Keratinocyte (primary cell): Measurements from ENCODE around the gene KIF22. TPM values are rescaled to one million over a fixed set of nuclear protein-coding genes. Genes with fewer than 3 reads are reported as not detected.
A peak's percentile ranks its signal among the peaks of the same experiment; 100 is the strongest.

Source experiments
- DNase-seq: peaks from one replicate; pipeline ENCODE4 v3.0.0-alpha.2; 2011; ENCODE audit warnings: low read depth, missing footprints, low spot score
- FAIRE-seq: peaks from 2 replicates; lab custom pipeline; 2011; peaks lifted over from hg19 to GRCh38; lab: Jason Lieb, UNC
- H2AFZ ChIP-seq: 2 replicates; pipeline ENCODE4 v1.6.0; 2012; ENCODE audit warnings: low read length, control low read depth, inconsistent platforms; ENCODE audit not compliant: control insufficient read depth
- H3K27ac ChIP-seq: 2 replicates; pipeline ENCODE4 v1.5.1; 2011; ENCODE audit warnings: low read length; ENCODE audit not compliant: control insufficient read depth, insufficient read depth
- H3K27me3 ChIP-seq: 3 replicates; pipeline ENCODE4 v1.6.0; 2011; ENCODE audit warnings: low read length; ENCODE audit not compliant: control insufficient read depth, insufficient read depth; ENCODE audit errors: extremely low read depth
- H3K36me3 ChIP-seq, 2 experiments: 2 replicates in 1 of 2; 3 replicates in 1 of 2; pipeline ENCODE4 v1.5.1; 2011; ENCODE audit warnings: low read length in 2 of 2, mild to moderate bottlenecking in 1 of 2; ENCODE audit not compliant: control insufficient read depth in 2 of 2, insufficient read depth in 2 of 2; ENCODE audit errors: extremely low read depth in 1 of 2
- H3K4me1 ChIP-seq: 3 replicates; pipeline ENCODE4 v1.5.1; 2011; ENCODE audit warnings: low read length; ENCODE audit not compliant: control insufficient read depth, insufficient read depth; ENCODE audit errors: extremely low read depth
- H3K4me2 ChIP-seq: 3 replicates; pipeline ENCODE4 v1.6.0; 2011; ENCODE audit warnings: low read depth, low read length; ENCODE audit not compliant: control insufficient read depth, insufficient read depth; ENCODE audit errors: extremely low read depth
- H3K4me3 ChIP-seq, 3 experiments: fragments of 200-600 bp in 1 of 3; sonication (generic) in 1 of 3; 2 replicates in 2 of 3; 3 replicates in 1 of 3; pipeline ENCODE4 v1.5.1; 2011 to 2016; ENCODE audit warnings: low read length in 3 of 3, mild to moderate bottlenecking in 3 of 3, control low read depth in 2 of 3, inconsistent platforms in 1 of 3, low read depth in 1 of 3, mixed read lengths in 1 of 3, mixed run types in 1 of 3, moderate library complexity in 1 of 3; ENCODE audit not compliant: control insufficient read depth in 2 of 3, insufficient read depth in 2 of 3; ENCODE audit errors: extremely low read depth in 1 of 3
- H3K79me2 ChIP-seq: 2 replicates; pipeline ENCODE4 v1.6.0; 2012; ENCODE audit warnings: low read length; ENCODE audit not compliant: control insufficient read depth, insufficient read depth
- H3K9ac ChIP-seq: 3 replicates; pipeline ENCODE4 v1.6.0; 2011; ENCODE audit warnings: low read length; ENCODE audit not compliant: control insufficient read depth, insufficient read depth; ENCODE audit errors: extremely low read depth
- H3K9me1 ChIP-seq: 3 replicates; pipeline ENCODE4 v1.6.0; 2011; ENCODE audit warnings: low read length; ENCODE audit not compliant: control insufficient read depth, insufficient read depth; ENCODE audit errors: extremely low read depth
- H3K9me3 ChIP-seq: 2 replicates; pipeline ENCODE4 v1.5.1; 2012; ENCODE audit warnings: low read depth, low read length; ENCODE audit not compliant: control insufficient read depth
- H4K20me1 ChIP-seq: 3 replicates; pipeline ENCODE4 v1.6.0; 2011; ENCODE audit warnings: low read length; ENCODE audit not compliant: control insufficient read depth, insufficient read depth; ENCODE audit errors: extremely low read depth
- EZH2 ChIP-seq: IDR thresholded peaks from one replicate; pipeline ENCODE4 v1.6.1; 2012; ENCODE audit warnings: inconsistent platforms, mild to moderate bottlenecking, low read length, moderate library complexity
- dilution Hi-C: fragments of 300-500 bp; cut with MboI; formaldehyde crosslinking; loops from one replicate; pipeline ENCODE4 v1.7.0; 2020; ENCODE audit warnings: low sequenced_read_pairs; ENCODE audit not compliant: extremely low pct_ligation_motif_present
- polyA plus RNA-seq, 5 experiments: library from polyadenylated mRNA; depleted of rRNA in 3 of 5; stranded (reverse) in 3 of 5; stranded (forward) in 1 of 5; unstranded in 1 of 5; fragments of >200 nt; gene quantifications; 1 replicate in 1 of 5; 2 replicates in 3 of 5; 3 replicates in 1 of 5; pipeline versions ENCODE4 v1.2.1 to v1.2.3, GENCODE V29; 2011 to 2012; ENCODE audit warnings: missing spikeins in 2 of 5, low read depth in 1 of 5, low replicate concordance in 1 of 5
- TF ChIP-seq, protein P1 (sequence below), 3 experiments: IDR thresholded peaks in 1 of 3; conservative IDR thresholded peaks in 1 of 3; optimal IDR thresholded peaks in 1 of 3; 2 replicates in 2 of 3; 3 replicates in 1 of 3; pipeline versions ENCODE3 to v1.5.1; 2011; ENCODE audit warnings: low read length in 3 of 3, mild to moderate bottlenecking in 3 of 3, moderate library complexity in 2 of 3, control low read depth in 1 of 3, inconsistent platforms in 1 of 3; ENCODE audit not compliant: insufficient read depth in 2 of 3; ENCODE audit errors: extremely low read depth in 1 of 3

The KIF22 gene
- polyA plus RNA-seq, 1 donor (not counting 4 experiments of a cell fraction or from before 2014, with no cell fraction given), result 43.7 TPM

DNA sequence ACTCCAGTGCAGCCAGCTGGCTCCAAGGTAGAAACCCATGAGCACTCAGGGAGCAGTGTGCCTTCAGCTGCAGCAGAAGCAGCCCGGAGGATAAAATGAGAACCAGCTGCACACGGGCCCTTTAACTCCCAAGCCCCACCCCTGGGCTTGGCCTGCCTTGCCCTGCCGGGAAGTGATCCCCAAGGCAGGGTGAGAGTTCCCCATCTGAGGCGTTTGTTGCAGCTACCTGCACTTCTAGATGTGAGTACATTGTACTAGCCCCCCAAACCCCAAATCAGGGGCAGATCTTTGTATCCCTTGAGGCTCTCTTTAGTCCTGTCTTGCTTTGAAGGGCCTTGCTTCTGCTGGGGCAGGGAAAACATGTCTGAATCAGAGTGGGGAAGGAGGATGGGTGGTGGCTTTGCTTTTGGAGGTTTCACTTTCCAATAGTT lies 29.7 kb downstream of the KIF22 start, which contains the start of gene MVP:
TSS of gene MVP (plus strand) at position 192 of the 431 bp plus-strand sequence. CDS start 10,088 bp downstream, outside the sequence.
- FAIRE-seq (peak; percentile 41), DNase-seq (no peak)
- Histone ChIP-seq H3K9me3 (no peaks in the 10 kb centered on the region), H3K36me3 (peaks cover 0 to 10% of the 10 kb centered on the region in 2 experiments), H3K9ac (peak within 1 kb of the TSS; percentile 76), H3K27me3 (no peaks in the 10 kb centered on the region), H2AFZ (no peak within 1 kb of the TSS), H3K27ac (peak within 1 kb of the TSS; percentile 89), H3K4me1 (peaks cover 62% of the 10 kb centered on the region), H3K4me2 (peak within 1 kb of the TSS; percentile 98), H4K20me1 (no peaks in the 10 kb centered on the region), H3K9me1 (peaks cover 6% of the 10 kb centered on the region), H3K4me3 (peak within 1 kb of the TSS; percentile 71 to 75 (median 74)), H3K79me2 (peaks cover 62% of the 10 kb centered on the region)
- TF ChIP-seq, protein P1, sequence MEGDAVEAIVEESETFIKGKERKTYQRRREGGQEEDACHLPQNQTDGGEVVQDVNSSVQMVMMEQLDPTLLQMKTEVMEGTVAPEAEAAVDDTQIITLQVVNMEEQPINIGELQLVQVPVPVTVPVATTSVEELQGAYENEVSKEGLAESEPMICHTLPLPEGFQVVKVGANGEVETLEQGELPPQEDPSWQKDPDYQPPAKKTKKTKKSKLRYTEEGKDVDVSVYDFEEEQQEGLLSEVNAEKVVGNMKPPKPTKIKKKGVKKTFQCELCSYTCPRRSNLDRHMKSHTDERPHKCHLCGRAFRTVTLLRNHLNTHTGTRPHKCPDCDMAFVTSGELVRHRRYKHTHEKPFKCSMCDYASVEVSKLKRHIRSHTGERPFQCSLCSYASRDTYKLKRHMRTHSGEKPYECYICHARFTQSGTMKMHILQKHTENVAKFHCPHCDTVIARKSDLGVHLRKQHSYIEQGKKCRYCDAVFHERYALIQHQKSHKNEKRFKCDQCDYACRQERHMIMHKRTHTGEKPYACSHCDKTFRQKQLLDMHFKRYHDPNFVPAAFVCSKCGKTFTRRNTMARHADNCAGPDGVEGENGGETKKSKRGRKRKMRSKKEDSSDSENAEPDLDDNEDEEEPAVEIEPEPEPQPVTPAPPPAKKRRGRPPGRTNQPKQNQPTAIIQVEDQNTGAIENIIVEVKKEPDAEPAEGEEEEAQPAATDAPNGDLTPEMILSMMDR (optimal IDR thresholded peaks at IDR 0.05 in 1 of 3, IDR thresholded peaks at IDR 0.05 in 1 of 3, conservative IDR thresholded peaks at IDR 0.05 in 1 of 3; ENCODE audit: extremely low read depth in 1 of 3, insufficient read depth in 2 of 3, low read length in 3 of 3), result no peak
- TF ChIP-seq EZH2, result no peak
- dilution Hi-C loops, result no loop called here

DNA sequence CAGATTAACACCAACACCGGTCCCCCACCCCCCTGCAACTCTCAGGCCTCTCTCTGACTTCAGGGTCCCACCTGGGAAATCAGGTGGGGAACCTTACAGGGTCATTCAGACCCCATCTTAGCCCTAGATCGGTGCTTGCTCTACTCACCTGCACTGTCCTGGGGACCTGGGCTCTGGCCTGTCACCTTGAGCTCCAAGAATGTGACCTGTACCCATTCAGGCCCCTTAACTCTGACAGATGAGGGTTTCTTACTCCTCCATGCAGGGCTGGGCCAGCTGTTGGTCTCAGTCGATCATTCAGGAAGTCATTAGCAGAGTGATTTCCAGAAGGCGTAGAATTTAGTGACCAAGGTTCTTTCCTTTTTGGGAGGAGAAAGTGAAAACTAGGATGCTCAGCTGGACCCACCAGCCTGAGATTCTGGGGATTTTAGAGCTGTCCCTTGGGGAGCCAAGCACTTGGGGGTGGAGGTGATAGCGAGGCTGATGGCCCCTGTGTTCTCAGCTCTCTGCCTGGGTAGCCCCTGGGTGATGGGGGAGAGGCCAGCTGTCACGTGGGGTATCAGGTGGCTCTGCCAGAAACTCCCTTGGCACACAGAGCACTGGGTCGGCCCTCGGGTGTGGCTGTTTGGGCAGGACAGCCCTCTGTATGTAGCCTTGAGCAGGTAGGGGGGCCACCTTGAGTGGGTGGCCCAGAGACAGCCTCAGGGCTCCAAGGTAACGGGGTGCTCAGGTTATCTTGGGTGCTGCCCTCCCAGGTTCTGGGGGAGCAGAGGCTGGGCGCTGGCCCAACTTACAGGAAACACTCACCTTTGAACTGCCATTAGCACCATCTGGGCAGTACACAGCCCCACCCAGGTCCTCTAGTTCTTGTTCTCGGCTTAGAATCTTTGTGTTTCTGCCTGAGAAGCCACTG lies 30.4 kb downstream of the KIF22 start:
- H3K9me1 ChIP-seq, result peaks cover 6% of the 10 kb centered on the region
- no peaks in the 10 kb centered on the region for H4K20me1 ChIP-seq
- dilution Hi-C loops, result no loop called here
- peaks cover 64% of the 10 kb centered on the region for H3K4me1 ChIP-seq
- peaks cover 2 to 10% of the 10 kb centered on the region in 2 experiments for H3K36me3 ChIP-seq
- peak overlapping the region; percentile 89 for H3K27ac ChIP-seq
- H3K27me3 ChIP-seq, result no peaks in the 10 kb centered on the region
- peak overlapping the region; percentile 71 to 75 (median 74) for H3K4me3 ChIP-seq
- peak overlapping the region; percentile 76 for H3K9ac ChIP-seq
- H3K79me2 ChIP-seq, result peaks cover 69% of the 10 kb centered on the region
- no peaks in the 10 kb centered on the region for H3K9me3 ChIP-seq
- DNase-seq (no peak), FAIRE-seq (no peak)
- H3K4me2 ChIP-seq, result peak overlapping the region; percentile 98
- H2AFZ ChIP-seq, result no peak overlapping the region
- TF ChIP-seq EZH2, result no peak
- TF ChIP-seq, protein P1 (optimal IDR thresholded peaks at IDR 0.05 in 1 of 3, IDR thresholded peaks at IDR 0.05 in 1 of 3, conservative IDR thresholded peaks at IDR 0.05 in 1 of 3; ENCODE audit: extremely low read depth in 1 of 3, insufficient read depth in 2 of 3, low read length in 3 of 3), result no peak
